ENCODE results near the gene DDX10.
"Not testable (repeated sequence)": the region's sequence is repeated elsewhere in the genome, so short reads cannot be mapped to it uniquely, and the experiment has no call there.

The DDX10 gene

DNA sequence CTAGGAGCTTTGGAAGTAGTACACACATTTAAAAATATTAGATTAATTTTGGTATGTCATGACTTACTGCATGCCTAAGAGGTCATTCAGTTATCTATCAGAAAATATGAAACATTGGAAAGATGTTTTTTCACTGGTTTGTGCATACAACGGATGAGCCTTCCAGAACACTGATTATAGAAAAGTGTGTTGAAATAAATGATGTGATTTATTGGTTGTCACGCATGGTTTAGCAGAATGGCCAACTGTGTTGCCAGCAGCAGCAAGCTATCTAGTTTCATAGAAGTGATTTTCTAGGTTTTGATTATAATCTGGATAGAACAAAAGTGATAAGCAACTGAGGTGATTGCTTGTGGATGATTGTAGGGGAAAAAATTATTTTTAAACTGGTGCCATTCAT, 53.6 kb downstream of the DDX10 start:
- no peak for DNase-seq (ENCODE audit: low spot score)

DNA sequence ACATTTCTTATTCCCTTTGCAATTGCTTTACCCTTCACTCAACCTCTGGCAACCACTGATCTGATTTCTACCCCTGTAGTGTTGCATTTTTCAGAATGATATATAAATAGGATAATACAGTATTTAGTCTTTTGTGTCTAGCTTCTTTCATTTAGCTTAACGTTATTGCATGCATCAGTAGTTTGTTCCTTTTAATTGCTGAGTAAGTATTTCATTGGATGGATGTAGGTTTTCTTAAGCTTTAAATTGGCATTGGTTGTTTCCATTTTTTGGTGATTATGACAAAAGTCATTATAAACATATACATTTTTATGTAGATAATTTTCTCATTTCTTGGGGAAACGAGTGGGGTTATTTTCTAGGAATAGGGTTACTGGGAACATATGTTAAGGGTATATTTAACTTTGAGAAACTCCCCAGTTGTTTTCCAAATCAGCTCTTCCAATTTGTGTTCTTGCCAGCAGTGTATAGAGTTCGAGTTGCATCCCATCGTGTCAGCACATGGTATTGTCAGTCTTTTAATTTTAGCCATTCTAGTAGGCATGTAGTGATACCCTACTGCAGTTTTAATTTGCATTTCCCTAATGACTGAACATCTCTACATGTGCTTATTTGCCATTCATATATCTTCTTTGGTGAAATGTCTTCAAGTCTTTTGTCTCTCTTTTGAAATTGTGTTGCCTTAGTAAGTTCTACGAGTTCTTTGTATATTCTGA, 60.3 kb downstream of the DDX10 start:
- DNase-seq (ENCODE audit: low spot score), result no peak

DNA sequence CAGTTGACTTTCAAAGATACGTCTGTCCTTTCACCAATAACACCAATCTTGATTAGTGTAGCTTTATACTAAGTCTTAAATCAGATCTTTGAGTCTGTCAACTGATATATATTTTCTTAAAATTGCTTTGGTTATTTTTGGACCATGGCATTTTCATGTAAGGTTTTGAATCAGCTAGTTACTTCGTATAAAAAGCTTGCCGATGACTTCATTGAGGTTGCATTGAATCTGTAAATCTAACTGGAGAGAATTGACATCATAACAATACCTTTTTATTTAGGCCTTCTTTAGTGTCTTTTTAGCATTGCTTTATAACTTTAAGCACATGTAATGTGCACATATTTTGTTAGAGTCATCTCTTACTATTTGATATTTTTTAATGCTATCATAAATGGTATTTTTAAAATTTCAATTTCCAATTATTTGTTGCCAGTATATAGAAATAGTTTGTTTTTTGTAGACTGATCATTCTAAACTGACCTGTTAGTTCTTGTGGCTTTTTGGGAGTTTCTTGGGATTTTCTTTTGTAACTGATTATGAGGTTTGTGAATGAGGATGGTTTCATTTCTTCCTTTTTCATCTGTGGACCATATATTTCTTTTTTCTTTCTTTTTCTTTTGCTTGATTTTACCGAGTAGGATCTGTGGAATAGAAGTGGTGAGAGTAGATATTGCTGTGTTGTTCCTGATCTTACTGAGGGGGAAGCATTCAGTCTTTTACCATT, 61.4 kb downstream of the DDX10 start:
- no peak for DNase-seq (ENCODE audit: low spot score)

- no peak for DNase-seq (ENCODE audit: low spot score)
Observed at GRCh38 chr11:108727665-108728064, 62.8 kb downstream of the DDX10 start.

- no peak for DNase-seq (ENCODE audit: low spot score)
Observed at GRCh38 chr11:108729227-108729871, 64.5 kb downstream of the DDX10 start.

DNA sequence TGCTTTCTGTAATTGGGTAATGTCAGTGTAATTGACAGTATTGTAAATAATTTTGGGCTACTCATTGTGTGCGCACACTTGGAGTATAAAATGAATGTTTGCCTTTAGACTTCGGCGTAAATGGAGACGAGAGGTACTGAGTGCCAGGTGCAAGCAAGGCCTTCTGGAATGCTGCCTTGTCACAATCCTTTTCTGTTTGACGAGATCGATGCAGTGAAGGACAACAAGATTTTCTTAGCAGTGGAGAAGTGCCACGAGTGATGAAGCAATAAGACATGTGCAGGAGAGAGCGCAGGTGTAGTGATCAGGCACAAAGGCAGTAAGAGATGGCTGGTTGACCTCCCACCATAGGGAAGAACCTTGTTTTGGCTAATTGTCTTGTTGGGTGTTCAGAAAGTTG, 67.5 kb downstream of the DDX10 start:
- DNase-seq (ENCODE audit: low spot score), result no peak

DNA sequence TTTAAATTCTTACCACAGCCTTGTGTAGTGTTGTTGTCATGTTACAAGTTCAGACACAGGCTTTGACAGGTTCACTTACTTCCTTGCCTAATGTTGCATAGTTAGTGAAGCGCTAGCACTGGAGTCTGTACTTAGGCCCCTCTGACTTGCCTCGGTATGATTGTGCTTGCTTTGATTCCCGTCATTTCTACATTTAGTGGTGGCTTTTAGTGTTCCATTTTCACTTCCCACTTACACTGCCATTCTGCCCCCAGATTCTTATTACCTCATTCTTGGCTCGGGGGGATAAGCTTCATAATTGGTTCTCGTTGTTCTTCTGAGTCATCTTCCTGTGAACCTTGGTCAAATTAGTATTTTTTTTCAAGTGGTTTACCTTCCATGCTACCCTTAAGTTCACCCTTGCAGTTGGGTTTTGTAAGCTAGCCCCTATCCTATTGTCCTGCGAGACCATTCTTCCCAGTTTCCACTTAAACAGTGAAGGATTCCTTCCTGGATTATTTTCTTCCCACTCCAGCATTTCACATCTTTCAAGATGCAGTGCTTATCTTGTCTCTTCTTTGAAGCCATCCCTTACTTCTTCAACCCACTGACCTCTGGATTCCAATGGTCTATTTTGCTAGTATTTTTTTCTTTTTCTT, 68.7 kb downstream of the DDX10 start:
- peak; percentile 31 for DNase-seq (ENCODE audit: low spot score)

GRCh38 chr11:108734283-108734682, 69.4 kb downstream of the DDX10 start:
- DNase-seq (ENCODE audit: low spot score), result no peak

DNA sequence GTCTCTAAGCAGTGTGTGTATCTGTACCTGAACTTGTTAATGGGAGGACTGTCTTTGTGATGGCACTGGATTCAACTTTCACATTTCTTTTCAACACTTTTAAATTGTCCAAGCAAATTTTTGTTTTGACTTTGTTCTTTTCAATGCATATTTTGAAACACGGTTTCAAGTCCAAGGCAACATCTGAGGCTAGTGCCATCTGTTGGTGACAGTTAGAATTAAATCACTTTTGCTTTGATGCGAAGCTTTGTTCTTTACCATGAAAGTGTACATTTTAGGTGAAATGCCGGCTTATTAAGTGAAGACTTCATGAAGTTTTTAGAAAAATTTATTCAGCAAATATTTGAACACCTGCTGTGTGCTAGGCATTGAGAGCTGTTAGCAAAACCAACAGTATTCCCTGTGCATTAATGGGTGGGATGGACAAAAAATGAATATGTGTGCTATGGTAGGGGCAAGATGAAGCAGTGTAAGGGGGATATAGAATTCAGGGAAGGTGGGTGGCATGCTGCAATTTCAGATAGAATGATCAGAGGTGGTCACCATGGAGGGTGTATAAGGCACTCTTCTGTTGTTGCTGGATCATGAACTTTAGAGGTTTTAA, 70.2 kb downstream of the DDX10 start:
- no peak for DNase-seq (ENCODE audit: low spot score)

DNA sequence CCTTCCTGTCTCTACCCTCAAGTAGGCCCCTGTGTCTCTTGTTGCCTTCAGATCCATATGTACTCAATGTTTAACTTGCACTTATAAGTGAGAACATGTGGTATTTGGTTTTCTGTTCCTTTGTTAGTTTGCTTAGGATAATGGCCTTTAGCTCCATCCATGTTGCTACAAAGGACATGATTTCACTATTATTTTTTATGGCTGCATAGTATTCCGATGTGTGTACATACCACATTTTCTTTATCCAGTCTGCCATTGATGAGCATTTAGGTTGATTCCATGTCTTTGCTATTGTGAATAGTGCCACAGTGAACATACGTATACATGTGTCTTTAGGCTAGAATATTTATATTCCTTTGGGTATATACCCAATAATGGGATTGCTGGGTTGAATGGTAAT, 75.3 kb downstream of the DDX10 start:
- DNase-seq (ENCODE audit: low spot score), result not testable (repeated sequence)

GRCh38 chr11:108743851-108744250, 79.0 kb downstream of the DDX10 start:
- no peak for DNase-seq (ENCODE audit: low spot score)

GRCh38 chr11:108748968-108749367, 84.1 kb downstream of the DDX10 start:
- DNase-seq (ENCODE audit: low spot score), result no peak

DNA sequence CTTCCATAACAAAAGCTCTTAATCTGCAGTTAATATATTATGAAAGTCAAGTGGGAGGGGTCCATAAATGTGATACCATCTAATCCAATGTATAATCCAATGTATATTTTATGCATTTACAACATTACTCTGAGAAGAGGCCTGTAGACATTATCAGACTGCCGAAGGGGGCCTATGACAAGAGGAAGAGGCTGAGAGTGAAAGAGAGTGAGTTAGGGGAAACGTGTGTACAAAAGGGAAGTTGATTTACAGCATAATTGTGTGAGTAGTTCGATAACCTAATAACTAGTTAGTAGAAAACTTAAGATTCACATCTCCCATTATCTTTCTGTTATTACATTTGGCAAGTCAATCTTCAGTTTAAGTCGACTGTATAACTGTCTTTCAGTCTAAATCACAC, 86.6 kb downstream of the DDX10 start:
- DNase-seq (ENCODE audit: low spot score), result no peak

GRCh38 chr11:108752297-108752751, 87.5 kb downstream of the DDX10 start:
- DNase-seq (ENCODE audit: low spot score), result no peak

- no peak for DNase-seq (ENCODE audit: low spot score)
Observed at GRCh38 chr11:108754901-108755625, 90.2 kb downstream of the DDX10 start.

DNA sequence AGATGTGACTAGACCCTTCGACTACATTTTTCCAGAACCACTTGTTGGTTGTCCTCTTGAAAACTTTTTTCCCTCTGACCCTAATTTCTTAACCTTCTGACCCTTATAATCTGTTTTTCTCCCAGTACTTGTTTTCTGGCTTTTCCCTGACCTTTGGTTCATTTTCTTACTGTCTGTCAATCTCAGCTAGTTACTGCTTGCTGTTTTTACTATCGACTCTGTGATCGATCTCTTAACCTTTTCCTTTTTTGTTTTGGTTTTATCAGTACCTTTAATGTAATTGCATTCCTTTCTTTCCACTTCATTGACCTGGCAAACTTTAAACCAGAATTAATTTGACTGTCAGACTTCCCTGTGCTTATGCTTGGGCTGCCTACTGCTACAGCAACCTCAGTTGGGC, 92.8 kb downstream of the DDX10 start:
- no peak for DNase-seq (ENCODE audit: low spot score)

DNA sequence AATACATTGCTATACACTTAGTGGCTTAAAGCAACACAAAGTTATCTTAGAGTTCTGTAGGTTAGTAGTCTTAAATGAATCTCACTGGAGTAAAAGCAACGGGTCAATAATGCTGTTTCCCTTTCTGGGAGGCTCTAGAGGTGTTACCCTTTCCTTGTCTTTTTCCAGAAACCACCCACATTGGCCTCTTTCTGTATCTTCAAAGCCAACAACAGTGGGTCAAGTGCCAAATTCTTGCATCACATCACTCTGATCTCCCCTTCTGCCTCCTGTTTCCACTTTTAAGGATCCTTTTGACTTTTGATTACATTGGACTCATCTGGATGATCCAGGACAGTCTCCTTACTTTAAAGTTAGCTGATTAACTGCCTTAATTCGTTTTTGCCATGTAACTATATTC, 93.6 kb downstream of the DDX10 start:
- no peak for DNase-seq (ENCODE audit: low spot score)

DNA sequence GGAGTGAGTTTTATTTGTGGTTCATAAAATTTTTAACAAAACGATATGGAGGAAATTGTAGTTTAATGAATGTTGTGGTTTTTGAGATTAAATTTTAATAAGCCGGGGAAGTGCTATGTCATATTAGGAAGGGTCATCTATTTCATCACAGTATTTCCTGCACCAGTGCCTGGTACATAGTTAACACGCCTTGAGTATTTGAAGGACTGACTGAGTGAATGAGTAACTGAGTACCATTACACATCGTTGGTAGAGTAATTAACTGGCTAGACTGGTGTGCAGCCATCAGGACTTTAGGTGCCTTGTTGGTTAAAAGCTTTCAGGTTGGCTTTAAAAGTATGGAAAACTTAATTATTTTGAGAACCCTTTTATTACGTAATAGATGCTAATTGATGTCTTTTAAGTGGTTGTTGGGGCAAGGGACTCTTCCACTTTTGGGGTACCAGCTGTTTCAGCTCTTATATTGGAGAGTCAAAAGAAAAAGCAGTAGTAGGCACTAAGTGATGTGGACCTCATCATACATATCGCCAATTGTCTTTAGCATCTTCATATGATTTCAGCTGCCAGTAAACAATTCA, 101.8 kb downstream of the DDX10 start:
- no peak for DNase-seq (ENCODE audit: low spot score)

DNA sequence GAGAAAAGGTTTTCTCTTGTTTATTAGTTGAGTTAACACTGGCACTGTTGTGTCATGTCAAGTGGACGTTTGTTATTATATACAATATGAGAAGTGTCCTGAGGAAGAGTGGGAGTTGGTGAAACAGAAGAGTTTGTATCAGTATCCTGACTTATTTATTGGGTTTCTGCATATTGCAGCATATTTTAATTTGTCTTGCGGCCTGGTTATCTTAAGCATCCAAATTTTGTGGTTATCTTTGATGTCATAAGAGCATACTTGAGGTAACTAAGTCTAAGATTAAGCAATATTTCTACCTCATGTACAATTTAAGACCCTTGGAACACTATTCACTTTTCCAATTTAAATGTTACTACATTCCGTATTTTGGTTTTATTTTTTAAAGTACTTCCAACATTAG, 103.5 kb downstream of the DDX10 start:
- DNase-seq (ENCODE audit: low spot score), result no peak

GRCh38 chr11:108768964-108769363, 104.1 kb downstream of the DDX10 start:
- no peak for DNase-seq (ENCODE audit: low spot score)

DNA sequence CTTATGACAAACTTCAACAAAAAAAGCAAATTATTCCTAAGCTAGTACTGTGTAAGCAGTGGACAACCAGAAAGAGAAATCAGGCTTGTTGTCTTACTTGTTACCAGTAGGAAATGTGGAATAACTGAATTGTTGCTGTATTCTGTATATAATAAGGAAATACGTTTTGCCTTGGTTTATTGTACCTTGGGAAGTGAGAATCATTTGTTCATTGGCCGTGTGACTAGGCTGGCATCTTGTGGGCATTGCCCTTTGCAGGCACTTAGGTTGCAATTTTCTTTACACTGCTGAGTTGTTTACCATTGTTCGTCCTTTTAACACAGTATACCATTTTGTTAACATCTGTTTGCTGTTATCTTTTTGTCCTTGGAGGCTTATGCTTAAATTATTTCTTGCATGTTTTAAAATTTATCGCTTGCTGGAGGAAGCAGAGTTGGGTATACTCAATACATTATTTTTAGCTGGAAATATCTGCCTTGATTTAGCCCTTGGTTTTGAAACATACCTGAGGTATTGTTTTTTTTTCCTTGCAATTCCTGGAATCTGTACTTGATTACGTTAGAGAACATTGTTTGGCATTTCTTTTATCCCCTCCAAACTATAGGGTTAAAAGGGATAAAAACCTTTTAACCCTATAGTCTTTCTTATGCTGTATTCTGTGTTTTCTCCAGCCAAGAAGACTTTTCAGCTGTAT, 109.3 kb downstream of the DDX10 start:
- no peak for DNase-seq (ENCODE audit: low spot score)
